ENCODE results near the gene PEX7.
A peak's percentile ranks its signal among the peaks of the same experiment; 100 is the strongest.
"Not testable (repeated sequence)": the region's sequence is repeated elsewhere in the genome, so short reads cannot be mapped to it uniquely, and the experiment has no call there.

The PEX7 gene

DNA sequence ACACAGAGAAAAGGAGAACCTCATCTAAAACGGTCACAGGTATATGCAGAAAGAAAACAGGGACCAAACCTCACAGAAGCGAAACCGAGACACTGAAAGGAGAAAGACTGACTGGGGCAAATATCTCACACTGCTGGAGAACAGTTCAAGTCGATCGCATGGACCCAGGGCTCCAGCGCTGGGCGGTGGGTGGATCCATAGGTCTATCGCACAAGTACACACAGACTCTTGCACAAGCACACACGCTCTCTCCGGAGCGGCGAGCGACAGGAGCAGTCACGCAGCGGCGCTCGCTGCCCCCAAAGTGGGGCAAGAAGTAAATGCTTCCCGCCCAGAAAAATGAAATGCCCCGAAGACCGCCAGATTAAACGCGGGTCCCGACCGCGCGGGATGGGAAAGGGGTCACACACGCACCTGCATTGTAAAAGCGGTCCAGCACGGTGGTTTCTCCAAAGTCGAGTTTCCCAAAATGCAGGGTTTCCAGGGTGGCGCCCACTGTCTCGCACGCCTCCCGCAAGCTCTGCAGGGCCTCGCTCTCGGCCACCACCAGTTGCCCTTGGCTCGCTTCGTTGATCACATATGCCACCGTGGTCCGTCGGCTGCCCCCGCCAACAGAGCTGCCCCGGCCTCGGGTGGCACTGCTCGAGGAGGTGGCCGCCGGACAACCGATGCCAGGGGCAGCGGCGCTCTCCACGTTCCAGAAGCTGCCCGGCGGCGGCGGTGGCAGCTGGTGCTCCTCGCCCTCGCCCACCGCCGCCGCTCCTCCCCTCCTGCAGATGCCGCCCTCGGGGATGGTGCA lies 30.9 kb upstream of the PEX7 start:
- peak; percentile 64 for DNase-seq

DNA sequence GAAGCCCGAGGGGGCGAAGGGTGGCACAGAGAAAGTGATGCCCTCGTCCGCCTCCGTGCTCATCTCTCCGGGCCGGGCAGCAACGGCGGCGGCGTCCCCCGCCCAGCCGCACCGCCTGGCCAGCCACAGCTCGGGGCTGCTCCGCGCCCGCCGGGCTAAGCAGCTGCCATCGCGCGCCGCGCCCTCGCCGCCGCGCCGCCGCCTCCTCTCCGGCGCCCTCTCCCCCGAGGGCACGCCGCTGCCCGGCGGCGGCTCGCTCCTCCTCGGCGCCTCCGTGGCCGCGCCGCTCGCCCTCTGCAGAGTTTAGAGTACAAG lies 30.3 kb upstream of the PEX7 start:
- DNase-seq, result peak; percentile 48

- DNase-seq, result peak; percentile 78
Measured at GRCh38 chr6:136792410-136793262, 29.8 kb upstream of the PEX7 start, which contains the start of gene MAP3K5. Gene MAP3K5, minus strand, starts transcription at chr6:136792477. Its CDS starts 320 bp downstream, at chr6:136792157.

- DNase-seq, result no peak
Measured at GRCh38 chr6:136793363-136793762, 29.0 kb upstream of the PEX7 start.

DNA sequence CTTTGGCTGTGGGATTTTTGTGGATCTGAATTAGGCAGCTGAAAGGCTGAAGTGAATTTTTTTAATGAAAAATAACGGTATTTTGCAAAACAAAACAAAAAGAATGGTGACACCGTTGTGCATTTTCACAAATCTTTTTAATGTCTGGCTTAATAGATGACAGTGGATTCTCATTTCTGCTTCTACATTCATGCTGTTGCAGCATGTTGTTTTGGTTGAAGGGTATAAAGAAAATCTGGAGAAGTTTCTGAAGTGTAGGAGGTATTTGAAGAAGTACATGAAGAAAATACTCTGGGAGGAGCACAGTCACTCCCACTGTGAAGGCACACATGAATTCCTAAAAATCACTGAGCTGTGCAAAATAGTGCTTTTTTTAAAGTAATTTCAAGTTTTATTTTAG lies 27.0 kb upstream of the PEX7 start:
- no peak for DNase-seq

DNA sequence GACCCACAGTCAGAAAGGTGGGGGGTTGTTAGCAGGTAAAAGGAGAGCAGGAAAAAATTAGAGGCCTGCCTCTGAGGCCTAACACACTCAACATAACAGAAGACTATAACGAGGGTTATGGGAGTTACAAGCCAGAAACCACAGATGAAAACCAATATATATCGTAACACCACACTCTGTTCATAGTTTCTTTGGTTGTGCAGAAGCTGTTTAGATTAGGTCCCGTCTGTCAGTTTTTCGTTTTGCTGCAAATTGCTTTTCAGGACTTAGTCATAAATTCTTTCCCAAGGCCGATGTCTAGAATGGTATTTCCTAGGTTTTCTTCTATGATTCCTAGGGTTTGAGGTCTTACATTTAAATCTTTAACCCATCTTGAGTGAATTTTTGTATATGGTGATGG lies 26.4 kb upstream of the PEX7 start:
- DNase-seq, result no peak

- DNase-seq, result no peak
Measured at GRCh38 chr6:136798044-136798443, 24.3 kb upstream of the PEX7 start.

- DNase-seq, result no peak
Measured at GRCh38 chr6:136801581-136801980, 20.8 kb upstream of the PEX7 start.

- no peak for DNase-seq
Measured at GRCh38 chr6:136803608-136804007, 18.8 kb upstream of the PEX7 start.

- DNase-seq, result no peak
Measured at GRCh38 chr6:136809091-136809860, 13.1 kb upstream of the PEX7 start.

- no peak for DNase-seq
Measured at GRCh38 chr6:136811272-136811671, 11.1 kb upstream of the PEX7 start.

GRCh38 chr6:136812174-136812573 lies 10.2 kb upstream of the PEX7 start:
- no peak for DNase-seq

GRCh38 chr6:136815608-136816007 lies 6.8 kb upstream of the PEX7 start:
- DNase-seq, result not testable (repeated sequence)

GRCh38 chr6:136816656-136817055 lies 5.7 kb upstream of the PEX7 start:
- no peak for DNase-seq

- DNase-seq, result no peak
Measured at GRCh38 chr6:136820561-136820960, 1.8 kb upstream of the PEX7 start.

- no peak for DNase-seq
Measured at GRCh38 chr6:136822046-136822375, 381 bp upstream of the PEX7 start.

DNA sequence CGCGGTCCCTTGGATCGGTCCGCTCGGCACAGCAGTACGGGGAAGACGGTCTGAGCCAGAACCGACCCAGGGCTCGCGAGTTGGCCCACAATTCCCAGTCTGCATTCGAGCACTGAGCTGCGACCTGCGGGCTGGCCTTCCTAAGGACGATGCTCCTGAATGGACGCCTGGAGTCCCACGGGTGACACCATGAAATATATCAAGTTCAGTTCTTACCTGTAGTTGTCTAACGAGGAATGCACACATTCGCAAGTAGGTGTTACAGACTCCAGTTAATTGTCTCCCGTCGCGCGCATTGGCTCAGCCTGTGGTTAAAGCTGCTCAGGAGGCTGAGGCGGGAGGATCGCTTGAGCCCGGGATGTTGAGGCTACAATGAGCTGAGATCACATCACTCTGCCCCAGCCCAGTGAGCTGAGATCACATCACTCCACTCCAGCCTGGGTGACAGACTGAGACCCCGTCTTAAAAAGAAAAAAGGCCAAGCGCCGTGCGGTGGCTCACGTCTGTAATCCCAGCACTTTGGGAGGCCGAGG lies 802 bp downstream of the PEX7 start:
- no peak for DNase-seq

GRCh38 chr6:136826216-136826615 lies 3.8 kb downstream of the PEX7 start:
- no peak for DNase-seq

DNA sequence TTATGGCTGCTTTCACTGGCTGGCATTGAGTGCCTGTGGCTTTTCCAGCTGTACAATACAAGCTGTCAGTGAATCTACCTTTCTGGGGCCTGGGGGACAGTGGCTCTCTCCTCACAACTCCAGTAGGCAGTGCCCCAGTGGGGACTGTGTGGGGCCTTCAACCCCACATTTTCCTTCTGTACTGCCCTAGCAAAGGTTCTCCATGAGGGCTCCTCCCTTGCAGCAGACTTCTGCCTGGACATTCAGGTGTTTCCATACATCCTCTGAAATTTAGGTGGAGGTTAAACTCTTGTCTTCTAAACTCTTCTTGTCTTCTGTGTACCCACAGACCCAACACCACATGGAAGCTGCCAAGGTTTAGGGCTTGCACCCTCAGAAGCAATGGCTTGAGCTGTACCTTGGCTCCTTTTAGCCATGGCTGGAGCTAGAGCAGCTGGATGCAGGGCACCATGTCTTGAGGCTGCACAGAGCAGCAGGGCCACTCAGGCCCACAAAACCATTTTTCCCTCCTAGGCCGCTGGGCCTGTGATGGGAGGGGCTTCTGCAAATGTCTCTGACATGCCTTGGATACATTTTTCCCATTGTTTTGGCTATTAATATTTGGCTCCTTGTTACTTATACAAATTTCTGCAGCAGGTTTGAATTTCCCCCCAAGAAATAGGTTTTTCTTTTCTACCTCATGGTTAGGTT lies 9.6 kb downstream of the PEX7 start:
- no peak for DNase-seq

DNA sequence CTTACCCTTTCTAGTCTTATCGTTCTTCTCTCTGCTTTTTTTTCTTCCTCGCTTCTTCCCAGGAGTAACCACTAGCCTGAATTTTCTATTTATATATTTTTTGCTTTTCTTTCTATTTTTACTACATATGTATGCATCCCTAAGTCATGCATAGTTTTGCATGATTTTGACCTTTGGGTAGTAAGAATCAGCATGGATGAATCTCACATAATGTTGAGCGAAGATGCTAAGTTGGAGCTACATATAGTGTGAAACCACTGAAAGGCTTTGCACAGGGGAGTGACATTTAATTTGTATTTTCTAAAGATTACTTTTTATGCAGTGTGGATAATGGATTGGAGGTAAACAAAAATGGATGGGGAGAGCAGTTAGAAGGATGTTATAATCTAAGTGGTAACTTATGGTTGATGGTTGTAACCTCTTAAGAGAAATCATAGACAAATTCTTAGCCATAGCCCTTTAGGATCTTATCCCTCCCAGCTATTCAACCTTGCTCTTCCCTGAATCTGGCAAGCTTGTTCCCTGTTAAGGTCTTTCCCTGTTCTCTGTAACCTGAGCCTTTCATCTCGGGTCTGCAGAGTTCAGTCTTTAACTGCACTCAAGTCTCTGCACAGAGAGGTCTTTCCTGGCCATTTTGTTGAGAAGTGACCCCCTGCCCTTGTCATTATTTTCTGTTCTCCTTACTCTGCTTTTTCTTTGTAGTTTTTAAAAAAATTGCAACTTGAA lies 18.0 kb downstream of the PEX7 start:
- no peak for DNase-seq

DNA sequence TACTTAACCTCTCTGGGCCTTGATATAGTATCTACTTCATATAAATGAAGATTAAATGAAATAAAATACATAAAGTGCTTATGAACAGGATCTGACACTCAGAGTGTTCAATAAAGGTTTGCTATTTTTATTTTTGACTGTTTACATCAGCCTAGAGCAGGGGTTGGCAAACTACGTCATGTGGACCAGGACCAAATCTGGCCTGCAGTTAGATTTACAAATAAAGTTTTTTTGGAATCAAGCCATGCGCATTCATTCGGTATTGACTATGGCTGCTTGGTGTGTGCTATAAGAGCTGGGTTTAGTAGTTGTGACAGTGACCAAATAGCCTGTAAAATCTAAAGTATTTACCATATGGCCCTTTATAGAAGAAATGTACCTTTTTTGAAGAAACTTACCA lies 20.8 kb downstream of the PEX7 start:
- DNase-seq, result no peak

DNA sequence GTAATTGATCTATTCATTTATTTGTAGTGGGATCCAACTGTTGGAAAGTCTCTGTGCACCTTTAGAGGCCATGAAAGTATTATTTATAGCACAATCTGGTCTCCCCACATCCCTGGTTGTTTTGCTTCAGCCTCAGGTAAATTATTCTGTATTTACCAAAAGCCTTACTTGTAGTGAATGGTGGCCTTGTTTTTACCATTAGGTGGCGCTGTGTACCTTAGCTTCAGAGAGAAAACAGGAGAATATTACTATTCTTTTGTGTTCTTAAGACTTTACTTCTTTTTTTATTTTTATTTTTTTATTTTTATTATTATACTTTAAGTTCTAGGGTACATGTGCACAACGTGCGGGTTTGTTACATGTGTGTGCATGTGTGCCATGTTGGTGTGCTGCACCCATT lies 23.7 kb downstream of the PEX7 start:
- DNase-seq, result peak; percentile 58

Data from NCI-H748 treated with DMSO at 0.1 percent for 48 hours (cell line).